Activated B cell treated with CpG ODN at 0.5 μM for 24 hours (primary cell): ENCODE data around the gene ALDH1L1. TPM values are rescaled to one million over a fixed set of nuclear protein-coding genes. Genes with fewer than 3 reads are reported as not detected.
"Not testable (repeated sequence)": the region's sequence is repeated elsewhere in the genome, so short reads cannot be mapped to it uniquely, and the experiment has no call there.

ENCODE experiments used
- ATAC-seq: fragments of 200-7000 bp; cut with Tn5 transposase; one replicate; pipeline ENCODE4 v1.10.0; 2021; ENCODE audit warnings: low read depth, mild to moderate bottlenecking, moderate library complexity
- CTCF ChIA-PET: fragments of 350-600 bp; sonication (Branson Sonifier 250); formaldehyde crosslinking; loops from one replicate; lab custom pipeline; 2021; ENCODE audit warnings: antibody characterized with exemption; lab: Charles Lee
- POLR2A ChIA-PET: fragments of 350-600 bp; sonication (Branson Sonifier 250); formaldehyde crosslinking; loops from one replicate; lab custom pipeline; 2021; ENCODE audit warnings: antibody characterized with exemption; lab: Charles Lee
- DNase-seq: peaks from one replicate; pipeline ENCODE4 v3.0.0; 2022
- H3K27ac Mint-ChIP-seq: one replicate; pipeline ENCODE4 v1.8.0; 2020; ENCODE audit warnings: mixed read lengths
- H3K27me3 Mint-ChIP-seq: one replicate; pipeline ENCODE4 v1.8.0; 2021; ENCODE audit warnings: mixed read lengths
- H3K36me3 Mint-ChIP-seq: one replicate; pipeline ENCODE4 v1.8.0; 2021; ENCODE audit warnings: low read depth, mixed read lengths
- H3K4me1 Mint-ChIP-seq: one replicate; pipeline ENCODE4 v1.8.0; 2021; ENCODE audit warnings: mixed read lengths
- H3K4me3 Mint-ChIP-seq: one replicate; pipeline ENCODE4 v1.8.0; 2020; ENCODE audit warnings: mild to moderate bottlenecking, mixed read lengths
- H3K9me3 Mint-ChIP-seq: one replicate; pipeline ENCODE4 v1.8.0; 2020; ENCODE audit warnings: mixed read lengths
- intact Hi-C: fragments of 100-400 bp; cut with micrococcal nuclease; formaldehyde crosslinking; loops from one replicate; pipeline ENCODE4 v1.15.1; 2024
- total RNA-seq: library from RNA; stranded (reverse); gene quantifications from 2 replicates; pipeline ENCODE4 v1.2.3, GENCODE V29; 2022
- TF ChIP-seq, protein P1 (sequence below): fragments of 200-600 bp; IDR thresholded peaks from one replicate; pipeline ENCODE4 v1.8.0; 2022; ENCODE audit warnings: antibody characterized with exemption, mild to moderate bottlenecking

Gene ALDH1L1
- total RNA-seq, 1 donor from 2014 or later: not detected

DNA sequence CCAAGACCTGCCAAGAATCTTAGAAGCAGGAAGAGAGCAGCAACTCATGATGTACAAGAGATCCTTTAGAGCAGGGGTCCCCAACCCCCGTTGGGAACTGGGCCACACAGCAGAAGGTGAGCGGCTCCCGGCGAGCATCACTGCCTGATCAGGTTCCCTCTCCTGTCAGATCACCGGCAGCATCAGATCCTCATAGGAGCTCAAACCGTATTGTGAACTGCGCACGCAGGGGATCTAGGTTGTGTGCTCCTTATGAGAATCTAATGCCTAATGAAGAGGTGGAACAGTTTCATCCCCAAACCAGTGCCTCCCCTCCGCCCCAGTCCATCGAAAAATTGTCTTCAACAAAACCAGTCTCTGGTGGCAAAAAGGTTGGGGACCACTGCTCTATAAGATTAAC is 110.2 kb downstream of the ALDH1L1 start:
- Mint-ChIP-seq H3K4me3 (no peak overlapping the region), H3K27ac (no peak overlapping the region), H3K36me3 (peaks cover 32% of the 10 kb centered on the region), H3K27me3 (no peaks in the 10 kb centered on the region), H3K9me3 (peaks cover 11% of the 10 kb centered on the region), H3K4me1 (no peaks in the 10 kb centered on the region)
- ChIA-PET POLR2A (interaction anchor here (0.5 kb wide), 1 partner anchor 9 kb away, joined by 3 read pairs; no protein-coding TSS in a partner anchor), CTCF (no interaction called here)
- no peak for DNase-seq
- intact Hi-C loops: no loop called here
- TF ChIP-seq, protein P1, sequence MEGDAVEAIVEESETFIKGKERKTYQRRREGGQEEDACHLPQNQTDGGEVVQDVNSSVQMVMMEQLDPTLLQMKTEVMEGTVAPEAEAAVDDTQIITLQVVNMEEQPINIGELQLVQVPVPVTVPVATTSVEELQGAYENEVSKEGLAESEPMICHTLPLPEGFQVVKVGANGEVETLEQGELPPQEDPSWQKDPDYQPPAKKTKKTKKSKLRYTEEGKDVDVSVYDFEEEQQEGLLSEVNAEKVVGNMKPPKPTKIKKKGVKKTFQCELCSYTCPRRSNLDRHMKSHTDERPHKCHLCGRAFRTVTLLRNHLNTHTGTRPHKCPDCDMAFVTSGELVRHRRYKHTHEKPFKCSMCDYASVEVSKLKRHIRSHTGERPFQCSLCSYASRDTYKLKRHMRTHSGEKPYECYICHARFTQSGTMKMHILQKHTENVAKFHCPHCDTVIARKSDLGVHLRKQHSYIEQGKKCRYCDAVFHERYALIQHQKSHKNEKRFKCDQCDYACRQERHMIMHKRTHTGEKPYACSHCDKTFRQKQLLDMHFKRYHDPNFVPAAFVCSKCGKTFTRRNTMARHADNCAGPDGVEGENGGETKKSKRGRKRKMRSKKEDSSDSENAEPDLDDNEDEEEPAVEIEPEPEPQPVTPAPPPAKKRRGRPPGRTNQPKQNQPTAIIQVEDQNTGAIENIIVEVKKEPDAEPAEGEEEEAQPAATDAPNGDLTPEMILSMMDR: no peak
- no peak for ATAC-seq

DNA sequence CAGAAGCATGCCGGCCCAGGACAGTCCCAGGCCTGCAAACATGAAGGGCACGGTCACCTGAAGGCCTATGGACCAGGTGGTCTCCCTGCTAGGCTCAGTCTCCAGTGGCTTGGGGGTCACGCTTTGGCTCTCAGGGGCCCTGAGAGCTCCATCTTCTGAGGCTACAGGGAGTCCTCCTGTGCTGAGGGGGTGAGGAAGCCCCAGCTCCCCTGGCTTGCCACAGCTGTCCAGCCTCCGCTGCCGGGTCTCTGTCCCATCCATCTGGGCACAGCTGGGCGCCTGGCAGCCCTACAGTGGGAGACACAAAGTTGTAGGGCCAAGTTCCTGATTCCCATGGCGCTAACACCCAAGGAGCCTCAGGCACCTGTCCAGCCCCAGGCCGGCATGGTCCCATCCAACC is 112.4 kb downstream of the ALDH1L1 start:
- Mint-ChIP-seq H3K4me1 (peaks cover 6% of the 10 kb centered on the region), H3K27me3 (no peaks in the 10 kb centered on the region), H3K4me3 (no peak overlapping the region), H3K36me3 (peaks cover 26% of the 10 kb centered on the region), H3K27ac (no peak overlapping the region), H3K9me3 (peaks cover 6% of the 10 kb centered on the region)
- ChIA-PET CTCF (no interaction called here), POLR2A (no interaction called here)
- intact Hi-C loops: no loop called here
- no peak for DNase-seq
- TF ChIP-seq, protein P1: no peak
- no peak for ATAC-seq

DNA sequence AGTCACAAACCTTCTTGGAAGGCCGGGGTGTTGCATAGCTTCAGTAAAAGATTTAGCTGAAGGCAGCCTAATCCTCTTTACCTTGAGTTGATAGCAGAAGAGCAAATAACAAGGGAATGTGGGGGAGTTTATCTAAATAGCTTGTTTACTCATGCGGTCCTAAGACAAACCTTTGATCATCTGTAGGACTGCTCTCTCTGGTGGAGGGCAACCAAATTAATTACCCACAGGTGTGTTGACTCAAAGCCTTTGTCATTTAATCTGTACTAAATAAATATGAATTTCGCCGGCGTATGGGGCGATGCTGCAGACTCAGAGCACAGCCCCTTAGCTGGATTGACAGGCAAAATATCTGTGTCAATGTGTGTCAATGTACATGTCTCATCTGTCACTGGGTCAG is 113.7 kb downstream of the ALDH1L1 start:
- POLR2A ChIA-PET, H3K27ac Mint-ChIP-seq, DNase-seq, H3K9me3 Mint-ChIP-seq, CTCF ChIA-PET, H3K27me3 Mint-ChIP-seq, intact Hi-C loops, H3K4me3 Mint-ChIP-seq, ATAC-seq, H3K4me1 Mint-ChIP-seq: not testable (repeated sequence)
- H3K36me3 Mint-ChIP-seq: peaks cover 19% of the 10 kb centered on the region

DNA sequence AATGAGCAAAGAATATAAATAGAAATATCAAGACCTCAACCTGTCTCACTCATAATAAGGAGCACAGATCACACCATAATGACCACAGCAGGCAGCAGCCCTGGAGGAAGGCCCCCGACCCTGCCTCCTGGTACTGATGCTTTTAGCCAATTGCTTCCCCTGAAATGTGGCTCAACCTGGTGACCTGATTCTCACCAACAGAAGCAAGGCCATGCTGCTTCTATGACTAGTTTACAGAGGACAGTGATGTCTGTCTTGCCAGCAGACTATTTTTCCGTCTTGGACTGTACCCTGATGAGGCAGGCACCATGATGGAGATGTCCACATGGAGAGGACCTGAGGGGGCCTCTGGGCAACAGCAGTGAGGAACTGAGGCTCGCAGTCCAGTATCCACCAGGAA is 114.5 kb downstream of the ALDH1L1 start:
- H3K27ac Mint-ChIP-seq: no peak overlapping the region
- ChIA-PET POLR2A (no interaction called here), CTCF (no interaction called here)

DNA sequence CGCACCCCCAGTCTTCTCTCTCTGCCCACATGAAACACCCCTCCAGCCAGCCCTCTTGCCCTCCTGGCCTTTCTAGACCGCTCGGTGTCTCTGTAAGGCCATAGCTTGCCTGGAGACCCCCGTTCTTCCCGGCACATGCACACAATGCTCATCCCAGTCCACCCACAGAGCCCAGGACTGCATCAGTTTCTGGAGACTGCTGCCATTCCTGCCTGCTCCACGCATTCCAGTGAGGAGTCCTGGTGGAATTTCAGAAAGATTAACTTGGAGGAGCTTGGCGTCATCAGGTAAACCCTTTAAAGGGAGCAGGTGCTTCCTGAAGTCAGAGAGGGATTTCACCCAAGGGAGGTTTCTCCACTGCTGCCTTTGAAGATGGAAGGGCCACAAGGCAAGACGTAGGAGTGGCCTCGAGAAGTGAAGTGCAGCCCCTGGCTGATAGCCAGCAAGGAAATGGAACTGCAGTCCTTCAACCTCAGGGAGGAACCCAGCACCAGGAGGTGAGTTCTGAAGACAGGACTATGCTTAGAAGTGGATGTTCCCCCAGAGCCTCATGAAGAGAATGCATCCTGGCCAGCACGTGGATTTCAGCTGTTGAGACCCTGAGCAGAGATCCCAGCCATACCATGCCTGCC is 115.6 kb downstream of the ALDH1L1 start:
- no peak overlapping the region for H3K4me3 Mint-ChIP-seq
- ChIA-PET CTCF (no interaction called here), POLR2A (no interaction called here)
- TF ChIP-seq, protein P1: no peak
- intact Hi-C loops: no loop called here
- peaks cover 21% of the 10 kb centered on the region for H3K36me3 Mint-ChIP-seq
- no peaks in the 10 kb centered on the region for H3K9me3 Mint-ChIP-seq
- peaks cover 6% of the 10 kb centered on the region for H3K4me1 Mint-ChIP-seq
- ATAC-seq (no peak), DNase-seq (no peak)
- no peaks in the 10 kb centered on the region for H3K27me3 Mint-ChIP-seq
- H3K27ac Mint-ChIP-seq: no peak overlapping the region

More for the DNA sequence above, 114.5 kb downstream of the ALDH1L1 start:
- TF ChIP-seq, protein P1: no peak
- H3K27me3 Mint-ChIP-seq: no peaks in the 10 kb centered on the region
- peaks cover 19% of the 10 kb centered on the region for H3K36me3 Mint-ChIP-seq
- peaks cover 6% of the 10 kb centered on the region for H3K4me1 Mint-ChIP-seq
- intact Hi-C loops: no loop called here
- ATAC-seq (no peak), DNase-seq (no peak)
- no peaks in the 10 kb centered on the region for H3K9me3 Mint-ChIP-seq
- no peak overlapping the region for H3K4me3 Mint-ChIP-seq
